Measurements from ENCODE around the gene SZT2. TPM values are rescaled to one million over a fixed set of nuclear protein-coding genes. Genes with fewer than 3 reads are reported as not detected.

SZT2 gene
- total and polyA plus RNA-seq, 10 of the 15 experiments (the other 5 are each of a cell fraction or from before 2014, with no cell fraction given): 1.4 to 38.3 (median 12.7) TPM

- SMC1A ChIA-PET (ENCODE audit: uncharacterized antibody, unreplicated experiment): interaction anchor here (1.0 kb wide), 1 partner anchor 121 kb away, joined by 3 read pairs; no protein-coding TSS in a partner anchor
- no peaks in the 10 kb centered on the region for H4K20me1 ChIP-seq (ENCODE audit: control insufficient read depth, insufficient read depth)
- RAD21 ChIA-PET (ENCODE audit: unreplicated experiment): no interaction called here
These were observed 26.3 kb upstream of the SZT2 start for GRCh38 chr1:43363283-43363934.

More at GRCh38 chr1:43363283-43363934, 26.3 kb upstream of the SZT2 start:
- no peak for FAIRE-seq
- Histone ChIP-seq H3K4me3 (no peak overlapping the region), H3K4me2 (ENCODE audit: control insufficient read depth, insufficient read depth) (no peak overlapping the region), H3K27me3 (replicated peaks in 1 of 2; ENCODE audit: control insufficient read depth in 2 of 2, insufficient read depth in 2 of 2, low read length in 1 of 2) (no peaks in the 10 kb centered on the region), H2AFZ (ENCODE audit: control insufficient read depth, low read depth, low read length) (no peak overlapping the region), H3K36me3 (ENCODE audit: control insufficient read depth in 2 of 2, insufficient read depth in 2 of 2, low read length in 1 of 2) (peaks cover 15 to 27% of the 10 kb centered on the region in 2 experiments), H3K4me1 (ENCODE audit: control insufficient read depth, insufficient read depth, low read length) (peaks cover 15% of the 10 kb centered on the region), H3K79me2 (ENCODE audit: control insufficient read depth, insufficient read depth, low read length) (peaks cover 61% of the 10 kb centered on the region), H3K9me3 (replicated peaks; ENCODE audit: control insufficient read depth, insufficient read depth, low read length) (no peaks in the 10 kb centered on the region), H3K9ac (ENCODE audit: control insufficient read depth, insufficient read depth, low read length) (no peak overlapping the region), H3K27ac (ENCODE audit: control insufficient read depth, insufficient read depth) (no peak overlapping the region)
- POLR2A ChIA-PET: interaction anchor here (0.6 to 1.2 kb wide), 6 partner anchors 8 to 1038 kb away, joined by 3 to 5 read pairs (median 3); partner anchors contain the start of genes MED8 and SZT2
- in situ Hi-C loops (cut with MboI): no loop called here
- 54% methylated on average over 8 of the region's 9 CpGs for WGBS (ENCODE audit: insufficient coverage, insufficient replicate concordance, low lambda C conversion rate, missing lambda C conversion rate)
- intact Hi-C loops (cut with micrococcal nuclease; ENCODE audit: unreplicated experiment): no loop called here
- TF ChIP-seq POLR2A (IDR thresholded peaks at IDR 0.05; ENCODE audit: low read depth, low read length) (peak; percentile 71), TARDBP (IDR thresholded peaks at IDR 0.05; ENCODE audit: borderline replicate concordance) (no peak), RELB (IDR thresholded peaks at IDR 0.05; ENCODE audit: low read depth) (no peak), SP1 (IDR thresholded peaks at IDR 0.05; ENCODE audit: low read depth, low read length) (no peak), NRF1 (conservative IDR thresholded peaks at IDR 0.05; ENCODE audit: low read depth, low read length) (no peak), JUNB (IDR thresholded peaks at IDR 0.05) (no peak), RCOR1 (conservative IDR thresholded peaks at IDR 0.05; ENCODE audit: low read depth, low read length) (no peak), RAD21 (IDR thresholded peaks at IDR 0.05; ENCODE audit: insufficient read depth, low read depth, low read length) (no peak), MTA3 (IDR thresholded peaks at IDR 0.05; ENCODE audit: borderline replicate concordance, low read length) (0 out of 2 replicates have a peak, but pooled peaks have one; percentile 23)
- ATAC-seq: no peak
- no TSS peak for BruUV-seq (replicated peaks)
- no peak for DNase-seq (ENCODE audit: low read depth, low spot score)
- CTCF ChIA-PET: interaction anchor here (1.1 kb wide), 1 partner anchor 125 kb away, joined by 3 read pairs; no protein-coding TSS in a partner anchor

All from GM12878 (cell line).